Measurements from ENCODE around the gene TRIM31. TPM values are rescaled to one million over a fixed set of nuclear protein-coding genes. Genes with fewer than 3 reads are reported as not detected.

TRIM31 gene
- total and polyA plus RNA-seq, 2 experiments from 2014 or later, result not detected

GRCh38 chr6:30130887-30131862 is 18.3 kb upstream of the TRIM31 start:
- no peaks in the 10 kb centered on the region for H3F3A ChIP-seq (ENCODE audit: insufficient read depth)
- H3K79me2 ChIP-seq (ENCODE audit: insufficient read depth), result no peaks in the 10 kb centered on the region
- no peaks in the 10 kb centered on the region for H3K9me3 ChIP-seq (ENCODE audit: low read depth)
- H4K20me1 ChIP-seq (ENCODE audit: insufficient read depth), result no peaks in the 10 kb centered on the region
- in situ Hi-C loops (cut with MboI), result no loop called here
- no peak overlapping the region for H2AFZ ChIP-seq
- no peak overlapping the region for H3K4me3 ChIP-seq
- H3K36me3 ChIP-seq (ENCODE audit: low read depth), result no peaks in the 10 kb centered on the region
- H3K9me2 ChIP-seq (ENCODE audit: insufficient read depth), result no peaks in the 10 kb centered on the region
- H3K27ac ChIP-seq, result no peak overlapping the region
- no peak overlapping the region for H3K4me2 ChIP-seq (ENCODE audit: unreplicated experiment)
- 19 to 21% methylated on average over 16 of the region's 16 CpGs for WGBS, 2 experiments (ENCODE audit: low coverage in 1 of 2, low lambda C conversion rate in 2 of 2, missing lambda C conversion rate in 2 of 2)
- peak; percentile 91 for DNase-seq
- peaks cover 83% of the 10 kb centered on the region for H3K27me3 ChIP-seq (replicated peaks; ENCODE audit: insufficient read depth)
- no peak for TF ChIP-seq EZH2phosphoT487 (IDR thresholded peaks at IDR 0.05; ENCODE audit: insufficient read depth, low read depth)
- TF ChIP-seq EZH2 (IDR thresholded peaks at IDR 0.05; ENCODE audit: insufficient read depth, poor library complexity, severe bottlenecking), result no peak
- H3K4me1 ChIP-seq (ENCODE audit: insufficient read depth), result no peaks in the 10 kb centered on the region
- no peak overlapping the region for H3K9ac ChIP-seq

GRCh38 chr6:30130179-30130679 is 17.3 kb upstream of the TRIM31 start:
- H3F3A ChIP-seq (ENCODE audit: insufficient read depth), result no peaks in the 10 kb centered on the region
- no peaks in the 10 kb centered on the region for H3K36me3 ChIP-seq (ENCODE audit: low read depth)
- H3K9me3 ChIP-seq (ENCODE audit: low read depth), result no peaks in the 10 kb centered on the region
- H3K4me3 ChIP-seq, result no peak overlapping the region
- no peaks in the 10 kb centered on the region for H3K79me2 ChIP-seq (ENCODE audit: insufficient read depth)
- H3K4me2 ChIP-seq (ENCODE audit: unreplicated experiment), result no peak overlapping the region
- in situ Hi-C loops (cut with MboI), result no loop called here
- TF ChIP-seq EZH2phosphoT487 (IDR thresholded peaks at IDR 0.05; ENCODE audit: insufficient read depth, low read depth) (no peak), EZH2 (IDR thresholded peaks at IDR 0.05; ENCODE audit: insufficient read depth, poor library complexity, severe bottlenecking) (peak; percentile 52)
- no peaks in the 10 kb centered on the region for H3K4me1 ChIP-seq (ENCODE audit: insufficient read depth)
- no peak overlapping the region for H3K9ac ChIP-seq
- no peaks in the 10 kb centered on the region for H4K20me1 ChIP-seq (ENCODE audit: insufficient read depth)
- no peak overlapping the region for H2AFZ ChIP-seq
- H3K27me3 ChIP-seq (replicated peaks; ENCODE audit: insufficient read depth), result peaks cover 77% of the 10 kb centered on the region
- 27 to 28% methylated on average over 4 of the region's 4 CpGs for WGBS, 2 experiments (ENCODE audit: low coverage in 1 of 2, low lambda C conversion rate in 2 of 2, missing lambda C conversion rate in 2 of 2)
- H3K27ac ChIP-seq, result no peak overlapping the region
- no peak for DNase-seq
- H3K9me2 ChIP-seq (ENCODE audit: insufficient read depth), result no peaks in the 10 kb centered on the region

- no peaks in the 10 kb centered on the region for H3K4me1 ChIP-seq (ENCODE audit: insufficient read depth)
- no peaks in the 10 kb centered on the region for H4K20me1 ChIP-seq (ENCODE audit: insufficient read depth)
- H3K9ac ChIP-seq, result no peak overlapping the region
- no peaks in the 10 kb centered on the region for H3K9me2 ChIP-seq (ENCODE audit: insufficient read depth)
- no peaks in the 10 kb centered on the region for H3K9me3 ChIP-seq (ENCODE audit: low read depth)
- no peak overlapping the region for H3K4me3 ChIP-seq
- no peaks in the 10 kb centered on the region for H3F3A ChIP-seq (ENCODE audit: insufficient read depth)
- H3K27me3 ChIP-seq (replicated peaks; ENCODE audit: insufficient read depth), result peaks cover 73% of the 10 kb centered on the region
- no peak overlapping the region for H2AFZ ChIP-seq
- H3K4me2 ChIP-seq (ENCODE audit: unreplicated experiment), result no peak overlapping the region
- H3K79me2 ChIP-seq (ENCODE audit: insufficient read depth), result no peaks in the 10 kb centered on the region
- DNase-seq, result no peak
- TF ChIP-seq EZH2 (IDR thresholded peaks at IDR 0.05; ENCODE audit: insufficient read depth, poor library complexity, severe bottlenecking) (no peak), EZH2phosphoT487 (IDR thresholded peaks at IDR 0.05; ENCODE audit: insufficient read depth, low read depth) (no peak)
- in situ Hi-C loops (cut with MboI), result no loop called here
- no peaks in the 10 kb centered on the region for H3K36me3 ChIP-seq (ENCODE audit: low read depth)
- WGBS, 2 experiments (ENCODE audit: low coverage in 1 of 2, low lambda C conversion rate in 2 of 2, missing lambda C conversion rate in 2 of 2), result 49 to 52% methylated on average over 10 of the region's 10 CpGs
- H3K27ac ChIP-seq, result no peak overlapping the region
Observed at GRCh38 chr6:30129265-30130178, 16.6 kb upstream of the TRIM31 start.

Measured in GM23248 (cell line).